Liver (tissue), 2 donors: Measurements from ENCODE around the gene DPY19L1.

Source experiments
- CTCF ChIP-seq: fragments of 150-350 bp; IDR thresholded peaks from 2 replicates; pipeline ENCODE4 v1.5.1; 2017; ENCODE audit warnings: improper control_type of control experiment, low read depth, low read length; ENCODE audit not compliant: missing input control
- MAX ChIP-seq: IDR thresholded peaks from 2 replicates; pipeline ENCODE4 v1.6.1; 2016; ENCODE audit warnings: antibody characterized with exemption
- REST ChIP-seq: IDR thresholded peaks from 2 replicates; pipeline ENCODE4 v1.6.1; 2016; ENCODE audit warnings: antibody characterized with exemption, mild to moderate bottlenecking
- donor health status: healthy.

GRCh38 chr7:35029311-35029710 lies 8.0 kb downstream of the DPY19L1 start:
- TF ChIP-seq CTCF = no peak
- TF ChIP-seq REST = no peak
- TF ChIP-seq MAX = no peak
